ENCODE results near the gene KRTAP5-9. TPM values are rescaled to one million over a fixed set of nuclear protein-coding genes. Genes with fewer than 3 reads are reported as not detected.

KRTAP5-9 gene
- not detected in 2 replicates for total RNA-seq

GRCh38 chr11:71548120-71548519, at the start of gene KRTAP5-9:
Gene KRTAP5-9, plus strand, starts transcription at chr11:71548420. Its CDS starts 238 bp downstream, at chr11:71548658.

GRCh38 chr11:71526796-71527575, 21.2 kb upstream of the KRTAP5-9 start, which contains the start of gene KRTAP5-7:
Gene KRTAP5-7, plus strand, starts transcription at chr11:71527267. Its CDS starts 34 bp downstream, at chr11:71527301.

GRCh38 chr11:71537977-71538665, 10.1 kb upstream of the KRTAP5-9 start, which contains the start of gene KRTAP5-8:
Gene KRTAP5-8, plus strand, starts transcription at chr11:71538025. Its CDS starts 31 bp downstream, at chr11:71538056.

GRCh38 chr11:71565263-71565662, 17.0 kb downstream of the KRTAP5-9 start, which contains the start of gene KRTAP5-10:
Gene KRTAP5-10, plus strand, starts transcription at chr11:71565563. Its CDS starts 25 bp downstream, at chr11:71565588.

GRCh38 chr11:71582309-71582895, 34.2 kb downstream of the KRTAP5-9 start, which contains the start of gene KRTAP5-11:
Gene KRTAP5-11, minus strand, starts transcription at chr11:71582875. Its CDS starts 38 bp downstream, at chr11:71582837.

Other genes with a start within 250 kb of the KRTAP5-9 start
- gene DHCR7, start 100.0 kb upstream of the KRTAP5-9 start, total RNA-seq = 93.2 and 118 TPM in 2 replicates
- gene NADSYN1, start 95.2 kb upstream of the KRTAP5-9 start, total RNA-seq = 100 and 121 TPM in 2 replicates
- gene KRTAP5-7, start 21.2 kb upstream of the KRTAP5-9 start, total RNA-seq = 0.14 TPM in 1 of 2 replicates, not detected in the other
- gene KRTAP5-8, start 10.4 kb upstream of the KRTAP5-9 start, total RNA-seq = not detected in 2 replicates
- not detected in 2 replicates for gene KRTAP5-10, start 17.1 kb downstream of the KRTAP5-9 start, total RNA-seq
- gene KRTAP5-11, start 34.5 kb downstream of the KRTAP5-9 start, total RNA-seq = not detected in 2 replicates

Measured in smooth muscle cell of the umbilical artery (primary cell).